AG09319 (cell line): ENCODE data around the gene LIF.

Experiments used
- DNase-seq: peaks from one replicate; pipeline ENCODE4 v3.0.0-alpha.2; 2010; ENCODE audit warnings: low read depth; ENCODE audit errors: extremely low read depth
- CTCF ChIP-seq: IDR thresholded peaks from 2 replicates; pipeline ENCODE4 v1.5.1; 2011; ENCODE audit warnings: low read depth, mild to moderate bottlenecking, inconsistent platforms, low read length, moderate library complexity

LIF gene

GRCh38 chr22:30195245-30196140, 51.1 kb downstream of the LIF start:
- DNase-seq = no peak
- no peak for TF ChIP-seq CTCF

GRCh38 chr22:30193031-30193775, 53.4 kb downstream of the LIF start:
- no peak for DNase-seq
- TF ChIP-seq CTCF = no peak

GRCh38 chr22:30192427-30192826, 54.1 kb downstream of the LIF start:
- TF ChIP-seq CTCF = no peak
- no peak for DNase-seq

GRCh38 chr22:30191040-30191701, 55.4 kb downstream of the LIF start:
- TF ChIP-seq CTCF = no peak
- DNase-seq = no peak

- no peak for TF ChIP-seq CTCF
- DNase-seq = no peak
Observed at GRCh38 chr22:30190574-30190973, 56.0 kb downstream of the LIF start.
